Sigmoid colon (tissue), 4 donors: ENCODE data around the gene ARHGEF5.
"Not testable (repeated sequence)": the region's sequence is repeated elsewhere in the genome, so short reads cannot be mapped to it uniquely, and the experiment has no call there.

Source experiments
- CTCF ChIP-seq, 4 experiments: fragments of 450-650 bp in 3 of 4; fragments of 200-600 bp in 1 of 4; IDR thresholded peaks; one replicate each; pipeline ENCODE4 v1.5.1; 2016 to 2019; ENCODE audit warnings: antibody characterized with exemption in 4 of 4, mild to moderate bottlenecking in 3 of 4, moderate library complexity in 2 of 4
- POLR2A ChIP-seq, 2 donors: fragments of 450-650 bp; IDR thresholded peaks; one replicate each; pipeline ENCODE4 v1.6.1; 2016; ENCODE audit warnings: antibody characterized with exemption in 2 of 2, mild to moderate bottlenecking in 2 of 2, moderate library complexity in 2 of 2
- POLR2AphosphoS5 ChIP-seq, 4 donors: sonication (generic); formaldehyde crosslinking; IDR thresholded peaks; one replicate each; pipeline ENCODE4 v1.6.1; 2017; ENCODE audit warnings: antibody characterized with exemption in 4 of 4

- not testable (repeated sequence) for TF ChIP-seq CTCF, POLR2A, POLR2AphosphoS5 (IDR thresholded peaks at IDR 0.05)
Observed at GRCh38 chr7:144369221-144369620, 14.0 kb downstream of the ARHGEF5 start.
